HEK293 (cell line): ENCODE data around the gene POU2AF1.

Source experiments
- ELK4 ChIP-seq: IDR thresholded peaks from 2 replicates; pipeline ENCODE4 v1.6.1; 2011; ENCODE audit warnings: mild to moderate bottlenecking, low read depth, low read length, borderline replicate concordance
- REST ChIP-seq: fragments of 450-650 bp; formaldehyde crosslinking; IDR thresholded peaks from 2 replicates; pipeline ENCODE4 v1.5.1; 2016; ENCODE audit warnings: missing biosample characterization, missing genetic modification characterization

- TF ChIP-seq REST (tag by site-specific recombination), result no peak
- no peak for TF ChIP-seq ELK4
Observed at GRCh38 chr11:111410951-111411350, 31.9 kb upstream of the POU2AF1 start.
